HepG2 (cell line): ENCODE results near the gene GNAS. TPM values are rescaled to one million over a fixed set of nuclear protein-coding genes. Genes with fewer than 3 reads are reported as not detected.
A peak's percentile ranks its signal among the peaks of the same experiment; 100 is the strongest.

Source experiments
- ASH2L ChIP-seq: fragments of 300-600, 200-600 bp; sonication (generic); IDR thresholded peaks from 2 replicates; pipeline ENCODE4 v1.7.0; 2017; ENCODE audit warnings: low read depth, mild to moderate bottlenecking, moderate library complexity, mixed read lengths, low read length; ENCODE audit not compliant: insufficient read length
- CREB1 ChIP-seq, 2 experiments: fragments of 450-650 bp in 1 of 2; IDR thresholded peaks; 2 replicates each; pipeline ENCODE4 v1.6.1; 2016 to 2017; ENCODE audit warnings: control low read depth in 1 of 2, mild to moderate bottlenecking in 1 of 2, missing compliant biosample characterization in 1 of 2, missing genetic modification characterization in 1 of 2
- HDAC2 ChIP-seq: sonication (generic); formaldehyde crosslinking; IDR thresholded peaks from 2 replicates; pipeline ENCODE4 v1.4.0; 2020; ENCODE audit warnings: missing genetic modification reagents
- HNF1A ChIP-seq, 2 experiments: sonication (generic) in 1 of 2; formaldehyde crosslinking in 1 of 2; IDR thresholded peaks; 2 replicates each; pipeline versions ENCODE4 v1.4.0 to v1.6.1; 2016 to 2020; ENCODE audit warnings: borderline replicate concordance in 1 of 2, low read depth in 1 of 2, mild to moderate bottlenecking in 1 of 2, missing genetic modification reagents in 1 of 2
- HNRNPL ChIP-seq: fragments of 200-400 bp; formaldehyde crosslinking; IDR thresholded peaks from 2 replicates; pipeline ENCODE4 v1.6.1; 2017; ENCODE audit warnings: mild to moderate bottlenecking, low read depth, low read length
- KAT8 ChIP-seq: IDR thresholded peaks from 2 replicates; pipeline ENCODE4 v1.6.1; 2016; ENCODE audit warnings: missing genetic modification reagents, missing compliant biosample characterization
- PHF8 ChIP-seq: sonication (generic); formaldehyde crosslinking; IDR thresholded peaks from 2 replicates; pipeline ENCODE4 v1.5.0; 2020; ENCODE audit warnings: missing genetic modification reagents
- PPARG ChIP-seq: conservative IDR thresholded peaks from 2 replicates; pipeline ENCODE4 v1.6.1; 2016; ENCODE audit warnings: missing biosample characterization, missing genetic modification reagents
- REST ChIP-seq, 2 experiments: IDR thresholded peaks; 2 replicates each; pipeline ENCODE4 v1.6.1; 2011 to 2012; ENCODE audit warnings: low read length in 2 of 2, borderline replicate concordance in 1 of 2, low read depth in 1 of 2, mild to moderate bottlenecking in 1 of 2, moderate library complexity in 1 of 2
- SMARCE1 ChIP-seq: fragments of 450-650 bp; IDR thresholded peaks from 2 replicates; pipeline ENCODE4 v1.6.1; 2017; ENCODE audit warnings: borderline replicate concordance
- SP4 ChIP-seq: sonication (generic); formaldehyde crosslinking; IDR thresholded peaks from 2 replicates; pipeline ENCODE4 v1.8.1; 2023; ENCODE audit warnings: mild to moderate bottlenecking, missing genetic modification reagents
- SSRP1 ChIP-seq: IDR thresholded peaks from 2 replicates; pipeline ENCODE4 v1.6.1; 2016; ENCODE audit warnings: control low read depth
- TFAP4 ChIP-seq: sonication (generic); IDR thresholded peaks from 2 replicates; pipeline ENCODE4 v1.6.1; 2016; ENCODE audit warnings: low read depth, borderline replicate concordance
- THAP11 ChIP-seq: IDR thresholded peaks from 2 replicates; pipeline ENCODE4 v1.6.1; 2016; ENCODE audit warnings: missing biosample characterization, missing genetic modification reagents
- UBTF ChIP-seq: sonication (generic); formaldehyde crosslinking; IDR thresholded peaks from 2 replicates; pipeline ENCODE4 v1.4.0; 2020; ENCODE audit warnings: mild to moderate bottlenecking, missing genetic modification reagents
- ZNF251 ChIP-seq: sonication (generic); formaldehyde crosslinking; IDR thresholded peaks from 2 replicates; pipeline ENCODE4 v1.9.0; 2021; ENCODE audit warnings: mild to moderate bottlenecking, missing genetic modification reagents
- ZNF709 ChIP-seq: sonication (generic); formaldehyde crosslinking; IDR thresholded peaks from 2 replicates; pipeline ENCODE4 v1.5.0; 2020; ENCODE audit warnings: mild to moderate bottlenecking, missing genetic modification reagents
- polyA plus RNA-seq, 8 experiments: library from polyadenylated mRNA; depleted of rRNA in 3 of 8; stranded (reverse) in 7 of 8; unstranded in 1 of 8; fragments of >200 nt; fragmentation: Illumina TruSeq in 4 of 8; extraction: Trizol in 4 of 8; gene quantifications; 2 replicates each; pipeline versions ENCODE4 v1.2.1 to v1.2.3, GENCODE V29; 2011 to 2016; ENCODE audit warnings: low read depth in 4 of 8, missing spikeins in 1 of 8, mixed read lengths in 1 of 8; ENCODE audit not compliant: insufficient read depth in 1 of 8
- total RNA-seq, 5 experiments: library from RNA; depleted of rRNA; stranded (reverse); fragments of >200 nt; fragmentation: Illumina TruSeq; extraction: Trizol; gene quantifications; 2 replicates each; pipeline ENCODE4 v1.2.3, GENCODE V29; 2016; ENCODE audit warnings: low read depth in 1 of 5

GNAS gene
- total and polyA plus RNA-seq, 2 of the 13 experiments (the other 11 are each of a cell fraction or from before 2014, with no cell fraction given) = 407 to 1,008 TPM

GRCh38 chr20:58888521-58889333 lies 36.2 kb downstream of the GNAS start (continued):
- TF ChIP-seq ZNF709 (CRISPR knock-in tag) (no peak), PHF8 (CRISPR knock-in tag) (peak; percentile 83), SSRP1 (CRISPR knock-in tag) (no peak), ZNF251 (no peak), REST (IDR thresholded peaks at IDR 0.05; ENCODE audit: borderline replicate concordance in 1 of 2, low read depth in 1 of 2, low read length in 2 of 2) (peak in 1 of 2 experiments; percentile 67; a peak in 3 of 4 replicates), TFAP4 (no peak), HNF1A (IDR thresholded peaks at IDR 0.05; ENCODE audit: low read depth) (no peak), HNF1A (CRISPR knock-in tag; IDR thresholded peaks at IDR 0.05; ENCODE audit: borderline replicate concordance) (peak; percentile 48; the same call in 1 of the 2 replicates), KAT8 (CRISPR knock-in tag) (peak; percentile 79), HNRNPL (0 out of 2 replicates have a peak, but pooled peaks have one; percentile 46), UBTF (CRISPR knock-in tag) (peak; percentile 68; the same call in 1 of the 2 replicates), CREB1 (IDR thresholded peaks at IDR 0.05) (peak; percentile 86), CREB1 (CRISPR knock-in tag; IDR thresholded peaks at IDR 0.05) (peak; percentile 91), HDAC2 (CRISPR knock-in tag) (no peak), ASH2L (peak; percentile 67), PPARG (no peak), SMARCE1 (no peak), THAP11 (CRISPR knock-in tag) (peak; percentile 66), SP4 (CRISPR knock-in tag) (0 out of 2 replicates have a peak, but pooled peaks have one; percentile 42)
